ENCODE data around the gene GRIK1.

Gene GRIK1

DNA sequence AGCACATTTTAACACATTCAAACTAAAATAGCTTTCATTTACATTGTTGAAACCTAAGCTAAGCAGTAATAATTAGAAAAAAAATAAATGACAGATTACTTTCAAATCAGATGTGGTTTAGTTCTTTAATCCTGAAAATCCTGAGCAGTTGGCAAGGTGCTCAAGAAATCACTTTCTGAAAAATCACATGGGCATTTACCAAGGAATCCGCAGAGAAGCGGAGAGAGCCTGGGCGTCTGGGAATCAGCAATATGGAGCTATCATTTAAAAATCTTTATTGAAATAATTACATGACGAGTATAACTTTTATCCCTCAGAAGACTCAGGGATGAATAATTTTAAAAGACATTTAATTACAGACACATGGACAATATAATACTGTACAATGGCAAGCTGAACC lies 30.2 kb downstream of the GRIK1 start:
- no peak overlapping the region for H2AK5ac ChIP-seq (ENCODE audit: low read depth, low read length)
- H3K9me3 ChIP-seq (replicated peaks in 1 of 2; ENCODE audit: control insufficient read depth in 2 of 2, insufficient read depth in 1 of 2, low read depth in 1 of 2, low read length in 2 of 2) = peaks cover 0 to 2% of the 10 kb centered on the region in 2 donors
- no peak overlapping the region for H3K27ac ChIP-seq (replicated peaks; ENCODE audit: low read length)
- no peak overlapping the region for H3K4ac ChIP-seq (ENCODE audit: low read length)
- no peaks in the 10 kb centered on the region for H3K79me1 ChIP-seq (ENCODE audit: low read depth, low read length)
- H2BK120ac ChIP-seq (ENCODE audit: low read depth, low read length) = no peak overlapping the region
- H3K14ac ChIP-seq (ENCODE audit: low read length) = no peak overlapping the region
- no peak overlapping the region for H3K18ac ChIP-seq (ENCODE audit: low read length)
- H4K91ac ChIP-seq (ENCODE audit: low read depth, low read length, poor library complexity) = no peak overlapping the region
- no peak for DNase-seq (ENCODE audit: low spot score)
- no CpG with 5 or more reads among the region's 4 CpGs for whole genome bisulfite sequencing, 2 donors (ENCODE audit: extremely low coverage in 2 of 2, insufficient read length in 2 of 2, insufficient replicate concordance in 1 of 2)
- no peaks in the 10 kb centered on the region for H3K27me3 ChIP-seq (ENCODE audit: control insufficient read depth in 3 of 3, insufficient read depth in 3 of 3, low read depth in 1 of 3, low read length in 3 of 3)
- H2BK15ac ChIP-seq (ENCODE audit: low read length) = no peak overlapping the region
- H2BK5ac ChIP-seq (ENCODE audit: low read length) = no peak overlapping the region
- H2BK12ac ChIP-seq (ENCODE audit: low read length) = no peak overlapping the region
- no peak overlapping the region for H3K23ac ChIP-seq (ENCODE audit: low read depth, low read length, poor library complexity)
- no peak overlapping the region for H3K9ac ChIP-seq (ENCODE audit: low read depth, low read length, poor library complexity)
- H4K8ac ChIP-seq (ENCODE audit: low read depth, low read length) = no peak overlapping the region
- H2AFZ ChIP-seq (ENCODE audit: low read length) = no peak overlapping the region
- no peak overlapping the region for H3K4me2 ChIP-seq (ENCODE audit: insufficient read depth, low read length, poor library complexity, severe bottlenecking)
- no peaks in the 10 kb centered on the region for H3K4me1 ChIP-seq (ENCODE audit: control insufficient read depth in 2 of 2, insufficient read depth in 1 of 2, low read depth in 1 of 2, low read length in 2 of 2)
- H3K36me3 ChIP-seq (replicated peaks in 1 of 2; ENCODE audit: control insufficient read depth in 2 of 2, insufficient read depth in 2 of 2, low read length in 2 of 2) = no peaks in the 10 kb centered on the region
- no peak overlapping the region for H3K4me3 ChIP-seq (ENCODE audit: low read length in 2 of 2)

DNA sequence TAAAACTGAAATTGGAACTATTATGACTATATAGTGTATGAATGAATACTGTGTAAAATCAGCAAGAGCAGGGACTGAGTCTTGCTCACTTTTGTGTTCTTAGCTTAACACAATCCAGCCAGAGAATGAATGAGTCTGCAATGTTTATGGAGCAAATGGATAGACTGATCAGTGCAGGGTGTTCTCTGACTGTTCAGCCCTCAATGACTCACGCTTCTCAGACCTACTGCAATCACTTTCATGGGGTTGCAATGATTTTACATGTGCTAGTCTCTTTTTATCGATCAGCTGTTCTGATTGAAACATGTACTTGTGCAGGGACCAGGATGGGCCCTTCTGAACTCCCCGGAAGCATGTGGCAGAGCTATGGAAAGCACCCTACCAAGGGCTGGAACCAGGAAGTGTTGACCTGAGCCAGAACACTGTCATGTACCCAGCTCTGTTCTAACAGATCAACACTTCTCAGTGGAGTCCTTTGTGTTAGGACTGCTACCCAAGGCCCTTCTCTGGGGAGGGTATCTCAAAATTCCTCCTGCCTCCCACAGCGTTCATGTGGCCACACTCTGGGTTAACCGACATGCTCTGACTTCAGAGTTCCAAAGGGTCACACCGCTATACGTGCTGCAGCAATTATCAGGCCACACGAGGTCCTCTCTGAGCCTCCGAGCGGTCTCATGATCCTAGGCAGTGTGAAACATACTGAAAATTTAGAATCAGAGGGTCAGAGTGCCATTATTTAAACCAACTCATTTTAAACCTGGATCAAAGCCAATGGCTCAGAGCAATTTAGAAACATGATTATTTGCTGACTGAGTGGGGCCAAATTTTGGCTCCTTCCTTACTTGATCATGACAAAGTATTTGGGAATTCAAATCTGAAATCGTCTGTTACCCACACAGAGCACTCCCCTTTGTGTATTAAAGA lies 35.2 kb downstream of the GRIK1 start:
- Histone ChIP-seq H3K18ac (ENCODE audit: low read length) (no peak overlapping the region), H2AFZ (ENCODE audit: low read length) (peak overlapping the region; percentile 56), H3K4me2 (ENCODE audit: insufficient read depth, low read length, poor library complexity, severe bottlenecking) (no peak overlapping the region), H3K79me1 (ENCODE audit: low read depth, low read length) (no peaks in the 10 kb centered on the region), H2BK12ac (ENCODE audit: low read length) (no peak overlapping the region), H3K4me3 (ENCODE audit: low read length in 2 of 2) (no peak overlapping the region), H3K23ac (ENCODE audit: low read depth, low read length, poor library complexity) (no peak overlapping the region), H3K27ac (replicated peaks; ENCODE audit: low read length) (no peak overlapping the region), H3K14ac (ENCODE audit: low read length) (no peak overlapping the region), H2AK5ac (ENCODE audit: low read depth, low read length) (no peak overlapping the region), H3K9ac (ENCODE audit: low read depth, low read length, poor library complexity) (no peak overlapping the region), H2BK15ac (ENCODE audit: low read length) (no peak overlapping the region), H3K4me1 (ENCODE audit: control insufficient read depth in 2 of 2, insufficient read depth in 1 of 2, low read depth in 1 of 2, low read length in 2 of 2) (no peaks in the 10 kb centered on the region), H2BK5ac (ENCODE audit: low read length) (no peak overlapping the region), H3K4ac (ENCODE audit: low read length) (no peak overlapping the region), H3K27me3 (ENCODE audit: control insufficient read depth in 3 of 3, insufficient read depth in 3 of 3, low read depth in 1 of 3, low read length in 3 of 3) (no peaks in the 10 kb centered on the region), H4K8ac (ENCODE audit: low read depth, low read length) (no peak overlapping the region), H3K36me3 (replicated peaks in 1 of 2; ENCODE audit: control insufficient read depth in 2 of 2, insufficient read depth in 2 of 2, low read length in 2 of 2) (no peaks in the 10 kb centered on the region), H4K91ac (ENCODE audit: low read depth, low read length, poor library complexity) (no peak overlapping the region), H2BK120ac (ENCODE audit: low read depth, low read length) (no peak overlapping the region), H3K9me3 (replicated peaks in 1 of 2; ENCODE audit: control insufficient read depth in 2 of 2, insufficient read depth in 1 of 2, low read depth in 1 of 2, low read length in 2 of 2) (no peaks in the 10 kb centered on the region)
- DNase-seq (ENCODE audit: low spot score) = no peak
- WGBS, 2 donors (ENCODE audit: extremely low coverage in 2 of 2, insufficient read length in 2 of 2, insufficient replicate concordance in 1 of 2) = no CpG with 5 or more reads among the region's 11 CpGs

- H2BK15ac ChIP-seq (ENCODE audit: low read length) = no peak overlapping the region
- H4K8ac ChIP-seq (ENCODE audit: low read depth, low read length) = no peak overlapping the region
- H3K4ac ChIP-seq (ENCODE audit: low read length) = no peak overlapping the region
- no peak overlapping the region for H3K4me3 ChIP-seq (ENCODE audit: low read length in 2 of 2)
- H2BK5ac ChIP-seq (ENCODE audit: low read length) = no peak overlapping the region
- H3K36me3 ChIP-seq (replicated peaks in 1 of 2; ENCODE audit: control insufficient read depth in 2 of 2, insufficient read depth in 2 of 2, low read length in 2 of 2) = no peaks in the 10 kb centered on the region
- no peak overlapping the region for H3K4me2 ChIP-seq (ENCODE audit: insufficient read depth, low read length, poor library complexity, severe bottlenecking)
- H3K79me1 ChIP-seq (ENCODE audit: low read depth, low read length) = no peaks in the 10 kb centered on the region
- H3K18ac ChIP-seq (ENCODE audit: low read length) = no peak overlapping the region
- peaks cover 0 to 2% of the 10 kb centered on the region in 2 donors for H3K4me1 ChIP-seq (ENCODE audit: control insufficient read depth in 2 of 2, insufficient read depth in 1 of 2, low read depth in 1 of 2, low read length in 2 of 2)
- no peak overlapping the region for H3K9ac ChIP-seq (ENCODE audit: low read depth, low read length, poor library complexity)
- no peak overlapping the region for H2AK5ac ChIP-seq (ENCODE audit: low read depth, low read length)
- no peak overlapping the region for H4K91ac ChIP-seq (ENCODE audit: low read depth, low read length, poor library complexity)
- H2AFZ ChIP-seq (ENCODE audit: low read length) = no peak overlapping the region
- no peak overlapping the region for H3K14ac ChIP-seq (ENCODE audit: low read length)
- no peaks in the 10 kb centered on the region for H3K9me3 ChIP-seq (replicated peaks in 1 of 2; ENCODE audit: control insufficient read depth in 2 of 2, insufficient read depth in 1 of 2, low read depth in 1 of 2, low read length in 2 of 2)
- WGBS, 2 donors (ENCODE audit: extremely low coverage in 2 of 2, insufficient read length in 2 of 2, insufficient replicate concordance in 1 of 2) = no CpG with 5 or more reads among the region's 3 CpGs
- H3K23ac ChIP-seq (ENCODE audit: low read depth, low read length, poor library complexity) = no peak overlapping the region
- no peak overlapping the region for H2BK120ac ChIP-seq (ENCODE audit: low read depth, low read length)
- H3K27ac ChIP-seq (replicated peaks; ENCODE audit: low read length) = no peak overlapping the region
- DNase-seq (ENCODE audit: low spot score) = no peak
- no peak overlapping the region for H2BK12ac ChIP-seq (ENCODE audit: low read length)
- no peaks in the 10 kb centered on the region for H3K27me3 ChIP-seq (ENCODE audit: control insufficient read depth in 3 of 3, insufficient read depth in 3 of 3, low read depth in 1 of 3, low read length in 3 of 3)
These were observed 42.9 kb downstream of the GRIK1 start for GRCh38 chr21:29896884-29897283.

DNA sequence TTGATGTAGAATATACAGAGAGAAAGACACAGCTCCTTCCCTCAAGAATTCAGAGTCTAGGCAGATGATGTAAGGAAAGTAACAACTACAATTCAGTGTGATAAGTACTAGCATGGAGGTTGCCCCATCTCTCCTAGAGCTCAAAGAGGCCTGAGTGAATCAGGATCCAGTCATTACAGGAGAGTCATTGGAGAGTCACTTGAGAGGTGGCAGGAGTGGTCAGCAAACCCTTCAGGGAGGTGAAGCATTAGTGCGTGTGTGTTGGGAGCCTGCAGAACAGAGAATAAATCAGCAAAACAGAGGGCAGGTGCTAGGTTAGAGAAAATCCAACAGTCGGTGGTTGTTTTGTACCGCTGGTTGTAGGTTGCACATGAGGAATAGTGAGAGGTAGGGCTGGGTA lies 46.1 kb downstream of the GRIK1 start:
- Histone ChIP-seq H3K23ac (ENCODE audit: low read depth, low read length, poor library complexity) (no peak overlapping the region), H2BK12ac (ENCODE audit: low read length) (no peak overlapping the region), H3K79me1 (ENCODE audit: low read depth, low read length) (no peaks in the 10 kb centered on the region), H3K4me2 (ENCODE audit: insufficient read depth, low read length, poor library complexity, severe bottlenecking) (no peak overlapping the region), H3K4ac (ENCODE audit: low read length) (no peak overlapping the region), H3K9ac (ENCODE audit: low read depth, low read length, poor library complexity) (no peak overlapping the region), H2AFZ (ENCODE audit: low read length) (no peak overlapping the region), H4K8ac (ENCODE audit: low read depth, low read length) (no peak overlapping the region), H3K9me3 (replicated peaks in 1 of 2; ENCODE audit: control insufficient read depth in 2 of 2, insufficient read depth in 1 of 2, low read depth in 1 of 2, low read length in 2 of 2) (no peaks in the 10 kb centered on the region), H4K91ac (ENCODE audit: low read depth, low read length, poor library complexity) (no peak overlapping the region), H3K18ac (ENCODE audit: low read length) (no peak overlapping the region), H3K27ac (replicated peaks; ENCODE audit: low read length) (no peak overlapping the region), H3K4me1 (ENCODE audit: control insufficient read depth in 2 of 2, insufficient read depth in 1 of 2, low read depth in 1 of 2, low read length in 2 of 2) (peaks cover 0 to 2% of the 10 kb centered on the region in 2 donors), H2BK120ac (ENCODE audit: low read depth, low read length) (no peak overlapping the region), H3K14ac (ENCODE audit: low read length) (no peak overlapping the region), H2AK5ac (ENCODE audit: low read depth, low read length) (no peak overlapping the region), H3K36me3 (replicated peaks in 1 of 2; ENCODE audit: control insufficient read depth in 2 of 2, insufficient read depth in 2 of 2, low read length in 2 of 2) (no peaks in the 10 kb centered on the region), H3K4me3 (ENCODE audit: low read length in 2 of 2) (no peak overlapping the region), H3K27me3 (ENCODE audit: control insufficient read depth in 3 of 3, insufficient read depth in 3 of 3, low read depth in 1 of 3, low read length in 3 of 3) (no peaks in the 10 kb centered on the region), H2BK5ac (ENCODE audit: low read length) (no peak overlapping the region), H2BK15ac (ENCODE audit: low read length) (no peak overlapping the region)
- no peak for DNase-seq (ENCODE audit: low spot score)
- no CpG with 5 or more reads among the region's 3 CpGs for WGBS, 2 donors (ENCODE audit: extremely low coverage in 2 of 2, insufficient read length in 2 of 2, insufficient replicate concordance in 1 of 2)

All from neuronal stem cell (in vitro differentiated cells).